Activated naive CD4-positive, alpha-beta T cell (primary cell): ENCODE data around the gene PDZD11.
"Not testable (repeated sequence)": the region's sequence is repeated elsewhere in the genome, so short reads cannot be mapped to it uniquely, and the experiment has no call there.

Experiments used
- DNase-seq, 4 experiments: peaks; one replicate each; lab custom pipeline; 2025; lab: John Stamatoyannopoulos, UW

Gene PDZD11

GRCh38 chrX:70289793-70290770 is at the start of gene PDZD11, which contains the start of gene KIF4A:
TSS of gene PDZD11 (minus strand) at chrX:70289927. CDS start at chrX:70289341, 586 bp downstream.
TSS of gene KIF4A (plus strand) at chrX:70290104. CDS start at chrX:70290459, 355 bp downstream.
- DNase-seq: peak; percentile 11 to 53 (median 24)

DNA sequence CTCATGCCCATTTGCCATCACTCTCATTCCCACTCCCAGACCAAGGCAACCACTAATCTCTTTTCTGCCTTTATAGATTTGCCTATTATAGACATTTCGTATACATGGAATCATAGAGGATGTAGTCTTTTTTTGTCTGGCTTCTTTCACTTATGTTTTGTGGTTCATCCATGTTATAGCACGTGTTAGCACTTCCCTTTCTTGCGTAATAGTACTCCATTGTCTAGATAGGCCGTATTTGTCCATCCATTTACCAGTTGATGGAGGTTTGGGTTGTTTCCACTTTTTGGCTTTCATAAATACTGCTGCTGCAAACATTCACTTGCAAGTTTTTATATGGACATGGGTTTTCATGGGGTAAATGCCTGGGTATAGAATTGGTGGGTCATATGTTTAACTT is 48.6 kb upstream of the PDZD11 start:
- no peak for DNase-seq

DNA sequence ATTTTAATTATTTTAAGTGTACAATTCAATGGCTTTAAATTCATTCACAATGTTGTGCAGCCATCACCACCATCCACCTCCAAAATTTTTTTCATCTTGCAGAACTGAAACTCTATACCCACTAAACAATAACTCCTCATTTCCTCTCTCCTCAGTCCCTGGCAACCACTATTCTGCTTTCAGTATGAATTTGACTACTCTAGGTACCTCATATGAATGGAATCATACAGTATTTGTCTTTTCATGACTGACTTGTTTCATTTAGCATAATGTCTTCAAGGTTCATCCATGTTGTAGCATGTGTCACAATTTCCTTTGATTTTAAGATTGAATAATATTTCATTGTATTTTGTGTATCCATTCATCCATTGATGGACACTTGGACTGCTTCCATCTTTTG is 47.0 kb upstream of the PDZD11 start:
- DNase-seq: no peak

DNA sequence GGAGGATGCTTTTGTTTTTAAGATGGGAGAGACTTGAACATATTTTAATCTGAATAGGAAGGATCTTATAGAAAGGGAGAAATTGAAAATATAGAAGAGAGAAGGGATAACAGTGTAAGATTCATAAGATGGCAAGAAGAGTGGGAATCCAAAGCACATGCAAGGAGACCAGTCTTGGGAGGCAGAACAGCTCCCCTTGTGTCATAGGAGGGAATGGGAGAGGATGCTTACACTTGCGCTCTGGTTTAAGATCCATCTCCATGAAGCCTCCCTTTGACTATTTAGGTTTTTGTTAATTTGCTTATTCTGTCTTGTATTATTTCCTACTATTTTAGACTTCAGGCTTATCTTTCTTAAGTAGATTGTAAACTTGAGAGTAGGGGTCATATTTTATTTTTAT is 42.9 kb upstream of the PDZD11 start:
- no peak for DNase-seq

DNA sequence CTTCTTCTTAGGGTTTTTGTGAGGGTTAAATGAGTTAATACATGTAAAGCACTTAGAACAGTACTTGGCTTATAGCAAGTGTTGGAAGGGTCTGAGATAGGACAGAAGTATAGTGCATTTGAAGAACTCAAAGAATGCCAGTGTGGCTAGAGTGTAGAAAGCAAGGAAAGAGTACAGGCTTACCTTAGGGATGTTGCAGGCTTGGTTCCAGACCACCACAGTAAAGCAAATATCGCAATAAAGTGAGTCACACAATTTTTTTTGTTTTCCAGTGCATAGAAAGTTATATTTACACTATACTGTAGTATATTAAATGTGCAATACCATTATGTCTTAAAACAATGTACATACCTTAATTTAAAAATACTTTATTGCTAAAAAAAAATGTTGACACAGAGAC is 41.4 kb upstream of the PDZD11 start:
- no peak for DNase-seq

- no peak for DNase-seq
Observed at GRCh38 chrX:70324326-70324725, 34.6 kb upstream of the PDZD11 start.

- not testable (repeated sequence) for DNase-seq
Observed at GRCh38 chrX:70323628-70324027, 33.9 kb upstream of the PDZD11 start.

DNA sequence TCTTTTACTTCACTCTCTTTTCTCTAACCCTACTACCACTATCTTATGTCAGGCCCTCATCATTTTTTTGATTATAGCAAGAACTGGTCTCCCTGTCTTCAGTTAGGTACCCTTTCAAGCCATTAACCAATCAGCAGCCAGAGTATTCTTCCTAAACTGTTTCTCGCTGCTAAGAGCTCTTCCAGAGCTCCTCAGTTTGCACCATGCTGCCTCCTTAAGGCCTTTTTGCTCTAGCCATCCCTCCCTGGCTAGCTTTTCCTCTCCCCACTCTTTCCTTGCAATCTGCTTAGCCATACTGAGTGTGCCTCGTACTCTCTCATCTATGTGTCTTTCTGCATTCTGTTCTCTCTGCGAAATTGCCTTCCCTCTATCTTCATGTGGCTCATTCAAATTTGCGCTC is 33.1 kb upstream of the PDZD11 start:
- no peak for DNase-seq

- DNase-seq: no peak
Observed at GRCh38 chrX:70313503-70313902, 23.8 kb upstream of the PDZD11 start.

DNA sequence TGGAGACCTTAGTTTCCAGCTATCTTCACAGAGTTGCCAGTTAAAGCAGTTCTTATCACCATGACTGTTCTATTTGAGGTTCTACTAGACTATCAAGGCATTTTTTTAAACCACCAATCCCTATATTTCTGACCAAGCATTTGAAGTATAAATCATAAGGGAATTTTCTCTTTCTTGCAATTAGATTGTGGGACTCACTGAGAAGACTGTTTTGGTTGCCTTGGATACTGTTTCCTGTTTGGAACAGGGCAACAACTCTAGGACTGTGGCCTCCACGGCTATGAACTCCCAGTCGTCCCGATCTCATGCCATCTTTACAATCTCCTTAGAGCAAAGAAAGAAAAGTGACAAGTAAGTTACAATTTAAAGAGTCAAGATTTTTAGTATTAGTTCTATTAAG is 12.0 kb upstream of the PDZD11 start:
- DNase-seq: no peak

GRCh38 chrX:70293621-70294020 is 3.9 kb upstream of the PDZD11 start:
- DNase-seq: no peak

- no peak for DNase-seq
Observed at GRCh38 chrX:70292788-70293187, 3.1 kb upstream of the PDZD11 start.

- no peak for DNase-seq
Observed at GRCh38 chrX:70289168-70289792, 447 bp downstream of the PDZD11 start.

DNA sequence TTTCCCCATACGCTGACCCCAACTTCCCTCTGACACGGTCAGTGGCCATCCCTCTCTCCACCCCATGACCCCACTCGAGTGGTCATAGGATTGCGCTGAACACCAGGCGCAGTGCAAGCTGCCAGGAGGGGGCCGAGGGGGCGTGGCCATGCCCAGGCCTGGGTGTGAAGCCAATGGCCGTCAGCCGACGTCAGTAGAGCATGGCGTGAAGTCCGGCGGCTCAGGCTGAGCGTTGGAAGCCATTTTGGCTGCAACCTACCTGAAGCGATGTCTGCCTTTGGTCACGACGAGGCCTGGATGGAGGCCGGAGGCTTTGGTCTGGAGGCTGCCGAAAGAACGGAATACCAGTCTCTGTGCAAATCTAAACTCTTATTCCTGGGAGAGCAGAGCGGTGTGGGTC is 7.8 kb downstream of the PDZD11 start, which contains the start of gene RAB41:
TSS of gene RAB41 (plus strand) at position 222 of the 400 bp plus-strand sequence. CDS start at position 268, 46 bp downstream.
- no peak for DNase-seq

DNA sequence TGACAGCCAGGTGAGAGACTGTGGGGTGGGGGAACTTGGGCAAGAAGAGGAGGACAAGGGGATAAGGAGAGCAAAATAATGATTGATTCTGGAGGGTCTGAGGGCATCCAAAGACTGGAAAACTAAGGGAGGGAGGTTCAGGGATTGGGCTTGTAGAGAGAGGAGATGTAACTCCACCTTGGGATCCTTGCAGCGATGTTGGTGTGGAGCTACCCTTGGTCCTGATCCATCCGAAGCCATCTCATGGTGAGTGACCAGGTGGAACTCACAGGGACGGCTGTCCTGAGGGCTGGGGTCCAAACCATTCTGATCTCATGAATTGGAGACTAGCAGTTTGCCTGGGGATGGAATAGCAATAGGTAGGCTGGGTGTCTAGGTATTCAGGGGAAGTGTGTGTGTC is 9.2 kb downstream of the PDZD11 start:
- no peak for DNase-seq

DNA sequence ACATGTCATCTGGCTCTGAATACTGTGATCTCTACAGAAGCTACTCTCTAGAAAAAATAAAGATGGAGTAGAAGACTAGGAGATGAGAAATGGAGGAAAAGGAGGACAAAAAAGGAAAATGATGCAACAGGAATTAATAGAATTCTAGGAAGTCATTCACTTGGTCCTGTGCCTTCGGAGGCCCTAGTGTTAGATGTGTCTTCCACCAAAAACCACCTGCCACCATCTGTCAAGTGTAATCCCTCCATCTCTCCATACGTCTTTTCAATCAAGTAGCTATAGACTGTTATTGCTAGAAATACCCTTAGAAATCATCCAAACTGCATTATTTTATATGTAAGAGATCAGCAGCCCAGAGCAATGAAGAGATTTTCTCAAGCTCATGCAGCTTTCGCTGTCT is 10.6 kb downstream of the PDZD11 start:
- no peak for DNase-seq

GRCh38 chrX:70274029-70274428 is 15.7 kb downstream of the PDZD11 start:
- DNase-seq: not testable (repeated sequence)

GRCh38 chrX:70268034-70268433 is 21.7 kb downstream of the PDZD11 start, which contains the start of gene ARR3:
TSS of gene ARR3 (plus strand) at chrX:70268334. CDS start at chrX:70269386, 1,052 bp downstream.
- DNase-seq: no peak

GRCh38 chrX:70264784-70265183 is 24.9 kb downstream of the PDZD11 start:
- DNase-seq: no peak

GRCh38 chrX:70262952-70263567 is 26.7 kb downstream of the PDZD11 start:
- DNase-seq: peak in 1 of 4 experiments; percentile 2

- DNase-seq: no peak
Observed at GRCh38 chrX:70260104-70260503, 29.6 kb downstream of the PDZD11 start, which contains the start of gene P2RY4. TSS of gene P2RY4 (minus strand) at chrX:70260204. CDS start at chrX:70259624, 580 bp downstream.
